Adrenal gland (tissue), 12 donors: ENCODE data around the gene CBL. TPM values are rescaled to one million over a fixed set of nuclear protein-coding genes. Genes with fewer than 3 reads are reported as not detected.

ENCODE experiments used
- DNase-seq, 7 donors: peaks; one replicate each; pipeline ENCODE4 v3.0.0-alpha.2; 2019 to 2020
- H3K27ac ChIP-seq, 5 donors: fragments of 200-600 bp; sonication (generic) in 4 of 5; 1 replicate in 3 of 5; 2 replicates in 2 of 5; pipeline versions ENCODE4 v1.5.1 to v1.8.0; 2016 to 2020; ENCODE audit warnings: mild to moderate bottlenecking in 1 of 5
- H3K27me3 ChIP-seq: fragments of 200-600 bp; 2 replicates; pipeline ENCODE4 v1.8.0; 2021
- H3K36me3 ChIP-seq, 2 donors: fragments of 200-600 bp; replicated peaks in 1 of 2; 1 replicate in 1 of 2; 2 replicates in 1 of 2; pipeline versions ENCODE4 v1.5.1 to v1.8.0; 2018 to 2022
- H3K4me1 ChIP-seq, 2 donors: fragments of 200-600 bp; replicated peaks in 1 of 2; 1 replicate in 1 of 2; 2 replicates in 1 of 2; pipeline versions ENCODE4 v1.5.1 to v1.8.0; 2018 to 2021
- H3K4me3 ChIP-seq, 4 donors: fragments of 200-600 bp; sonication (generic) in 3 of 4; one replicate each; pipeline ENCODE4 v1.5.1; 2016 to 2018
- H3K9me3 ChIP-seq, 3 donors: fragments of 200-600 bp; sonication (generic) in 1 of 3; replicated peaks in 1 of 3; 1 replicate in 2 of 3; 2 replicates in 1 of 3; pipeline versions ENCODE4 v1.5.1 to v1.8.0; 2016 to 2021
- CTCF ChIP-seq, 6 experiments: fragments of 450-650 bp in 4 of 6; fragments of 200-600 bp in 2 of 6; sonication (generic) in 1 of 6; IDR thresholded peaks; 1 replicate in 5 of 6; 2 replicates in 1 of 6; pipeline versions ENCODE4 v1.5.1 to v1.8.0; 2016 to 2021; ENCODE audit warnings: antibody characterized with exemption in 6 of 6, mild to moderate bottlenecking in 2 of 6, moderate library complexity in 1 of 6
- POLR2A ChIP-seq, 2 donors: fragments of 450-650 bp; IDR thresholded peaks; one replicate each; pipeline ENCODE4 v1.6.1; 2017; ENCODE audit warnings: antibody characterized with exemption in 2 of 2, mild to moderate bottlenecking in 2 of 2, moderate library complexity in 1 of 2
- WGBS, 4 donors: extraction: QIAGEN DNeasy Blood & Tissue Kit in 2 of 4; methylation state at CpG; one replicate each; pipeline versions ENCODE4 v1.1.5 to v1.1.7; 2013 to 2017; 5-methylcytosine and 5-hydroxymethylcytosine counted together
- intact Hi-C, 2 donors: fragments of 100-400 bp; cut with DNase I; formaldehyde crosslinking; loops; one replicate each; pipeline versions ENCODE4 v1.14.1 to v1.15.0; 2022 to 2023
- polyA plus RNA-seq, 3 donors: library from polyadenylated mRNA; stranded (reverse); fragments of 200-250 nt in 2 of 3; fragments of 350-450 nt in 1 of 3; fragmentation: Illumina TruSeq in 1 of 3; extraction: RNeasy Lipid Tissue Mini Kit (QIAGEN cat#74804) in 1 of 3; gene quantifications; one replicate each; pipeline ENCODE4 v1.2.3, GENCODE V29; 2013 to 2014
- total RNA-seq, 9 donors: library from RNA; depleted of rRNA in 4 of 9; stranded (reverse); fragments of >200 nt in 4 of 9; fragments of 120-200 nt in 1 of 9; fragmentation: NEBNext Ultra II Directional in 1 of 9; extraction: Animal tissue kit (Norgen Biotek cat#: 25700) in 1 of 9; gene quantifications; one replicate each; pipeline versions ENCODE4 v1.1.0 to v1.2.4, GENCODE V29; 2013 to 2023
- donor health status: healthy with polysubstance abuse.
- donor health status: Bipolar disorder and iron deficiency.
- donor health status: DM: yes; HTN: yes; CAD: no.
- donor health status: DM: no; HTN: no; CAD: no.
- donor health status: DM: no; HTN: no; CAD: no.
- donor health status: DM: yes; HTN: yes; CAD: no.

The CBL gene
- total and polyA plus RNA-seq, 12 donors, result 4.9 to 21.9 (median 13.5) TPM

- no peaks in the 10 kb centered on the region for H3K9me3 ChIP-seq
- H3K27me3 ChIP-seq, result no peaks in the 10 kb centered on the region
- no peak overlapping the region for H3K27ac ChIP-seq
- WGBS, 4 donors, result 83 to 90% (median 86%) methylated on average over 10 of the region's 10 CpGs
- H3K36me3 ChIP-seq, result no peaks in the 10 kb centered on the region
- H3K4me1 ChIP-seq, result no peaks in the 10 kb centered on the region
- no peak for DNase-seq
- intact Hi-C loops, result loop anchor here in 1 of 2 donors (10.0 kb wide), 1 partner anchor 49 kb away; the partner anchor contains the start of gene ABCG4
- H3K4me3 ChIP-seq, result no peak overlapping the region
- TF ChIP-seq POLR2A (IDR thresholded peaks at IDR 0.05) (no peak), CTCF (IDR thresholded peaks at IDR 0.05) (no peak)
Measured at GRCh38 chr11:119193626-119194025, 12.5 kb upstream of the CBL start.

GRCh38 chr11:119194811-119195440 lies 11.2 kb upstream of the CBL start:
- no peaks in the 10 kb centered on the region for H3K36me3 ChIP-seq
- no peak overlapping the region for H3K27ac ChIP-seq
- no peaks in the 10 kb centered on the region for H3K9me3 ChIP-seq
- DNase-seq, result no peak
- TF ChIP-seq CTCF (IDR thresholded peaks at IDR 0.05) (no peak), POLR2A (IDR thresholded peaks at IDR 0.05) (no peak)
- 66 to 87% (median 71%) methylated on average over 6 to 7 of the region's 7 CpGs for WGBS, 4 donors
- intact Hi-C loops, result loop anchor here in 1 of 2 donors (10.0 kb wide), 1 partner anchor 50 kb away; the partner anchor contains the start of gene ABCG4
- no peak overlapping the region for H3K4me3 ChIP-seq
- no peaks in the 10 kb centered on the region for H3K27me3 ChIP-seq
- no peaks in the 10 kb centered on the region for H3K4me1 ChIP-seq

DNA sequence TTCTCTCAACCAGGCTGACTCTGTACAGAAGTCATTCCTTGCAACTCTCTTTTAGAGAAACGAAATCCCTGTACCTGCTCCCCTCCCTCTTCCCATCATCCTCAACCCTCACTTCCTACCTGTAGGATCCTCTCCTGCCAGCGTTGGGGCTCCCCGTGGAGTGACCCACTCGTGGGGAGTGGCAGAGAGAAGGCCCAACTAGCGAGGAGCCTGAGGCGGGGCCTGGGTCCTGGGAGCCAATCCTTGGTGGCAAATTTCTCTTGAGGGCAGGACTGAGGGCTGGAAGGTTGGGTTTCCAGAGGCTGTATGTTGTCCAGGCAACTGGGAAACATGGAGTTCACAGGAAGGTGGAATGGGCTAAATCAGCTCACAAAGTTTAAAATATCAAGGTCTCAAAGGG lies 10.5 kb upstream of the CBL start:
- TF ChIP-seq POLR2A (IDR thresholded peaks at IDR 0.05), result no peak
- no peak for TF ChIP-seq CTCF (IDR thresholded peaks at IDR 0.05)
- no peak overlapping the region for H3K4me3 ChIP-seq
- intact Hi-C loops, result loop anchor here in 1 of 2 donors (10.0 kb wide), 1 partner anchor 51 kb away; the partner anchor contains the start of gene ABCG4
- 20 to 31% (median 29%) methylated on average over 6 of the region's 6 CpGs for WGBS, 4 donors
- H3K36me3 ChIP-seq, result no peaks in the 10 kb centered on the region
- no peaks in the 10 kb centered on the region for H3K27me3 ChIP-seq
- peak; percentile 51 to 89 (median 67) for DNase-seq
- H3K4me1 ChIP-seq, result no peaks in the 10 kb centered on the region
- no peaks in the 10 kb centered on the region for H3K9me3 ChIP-seq
- H3K27ac ChIP-seq, result no peak overlapping the region

GRCh38 chr11:119196833-119197483 lies 9.2 kb upstream of the CBL start:
- intact Hi-C loops, result loop anchor here in 1 of 2 donors (10.0 kb wide), 1 partner anchor 52 kb away; the partner anchor contains the start of gene ABCG4
- H3K27me3 ChIP-seq, result no peaks in the 10 kb centered on the region
- TF ChIP-seq POLR2A (IDR thresholded peaks at IDR 0.05) (no peak), CTCF (IDR thresholded peaks at IDR 0.05) (peak; percentile 72 to 87 (median 82))
- peak; percentile 67 to 87 (median 77) for DNase-seq
- H3K36me3 ChIP-seq, result no peaks in the 10 kb centered on the region
- WGBS, 4 donors, result 41 to 45% (median 43%) methylated on average over 5 of the region's 5 CpGs
- H3K4me1 ChIP-seq, result no peaks in the 10 kb centered on the region
- no peak overlapping the region for H3K4me3 ChIP-seq
- H3K27ac ChIP-seq, result no peak overlapping the region
- no peaks in the 10 kb centered on the region for H3K9me3 ChIP-seq
